ENCODE results near the gene CDC37L1. TPM values are rescaled to one million over a fixed set of nuclear protein-coding genes. Genes with fewer than 3 reads are reported as not detected.

CDC37L1 gene
- total RNA-seq, 2 experiments from 2014 or later, result 9.7 to 11.0 TPM

DNA sequence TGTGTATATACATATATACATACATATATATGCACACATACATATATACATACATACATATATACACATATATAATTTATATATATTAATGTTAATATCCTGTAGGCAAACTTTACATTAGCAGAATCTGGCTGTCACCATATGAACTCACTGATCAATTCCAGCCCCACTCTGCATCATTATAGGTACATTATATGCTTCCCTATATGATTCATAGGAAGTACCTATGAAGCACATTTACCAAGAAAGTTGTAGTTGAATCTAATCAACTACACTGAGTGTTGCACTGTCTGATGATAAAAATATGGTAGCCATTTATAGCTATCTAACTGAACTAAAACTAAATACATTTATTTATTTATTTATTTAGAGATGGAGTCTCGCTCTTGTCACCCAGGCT, 7.6 kb upstream of the CDC37L1 start:
- no peaks in the 10 kb centered on the region for H3K9me3 Mint-ChIP-seq
- no peaks in the 10 kb centered on the region for H3K27me3 Mint-ChIP-seq
- ChIA-PET CTCF (no interaction called here), POLR2A (interaction anchor here (0.6 kb wide), 1 partner anchor 981 kb away, joined by 3 read pairs; no protein-coding TSS in a partner anchor)
- no peak for DNase-seq
- H3K36me3 Mint-ChIP-seq, result no peaks in the 10 kb centered on the region
- no peak overlapping the region for H3K4me3 Mint-ChIP-seq
- intact Hi-C loops (cut with micrococcal nuclease), result no loop called here
- H3K27ac Mint-ChIP-seq, result no peak overlapping the region
- H3K4me1 Mint-ChIP-seq (ENCODE audit: low read depth), result peaks cover 27% of the 10 kb centered on the region

DNA sequence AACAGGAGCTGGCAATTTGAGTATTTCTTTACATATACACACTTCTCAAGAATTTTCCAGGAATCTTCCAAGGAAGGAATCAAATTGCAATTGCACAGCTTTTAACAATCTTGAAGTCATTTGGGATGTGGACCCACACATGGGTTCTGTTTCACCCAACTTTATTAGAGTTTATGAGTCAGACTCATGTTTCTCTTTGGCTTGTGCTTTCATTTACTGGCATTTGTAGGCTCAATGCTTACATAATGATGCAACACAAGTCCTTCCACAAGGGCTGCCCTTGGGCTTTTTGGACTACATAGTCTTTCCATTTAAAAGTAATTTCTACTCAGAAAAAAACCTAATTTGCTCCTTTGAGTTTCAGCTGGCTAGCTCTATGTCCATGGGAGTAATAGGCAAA, 4.6 kb upstream of the CDC37L1 start:
- Mint-ChIP-seq H3K36me3 (no peaks in the 10 kb centered on the region), H3K27ac (no peak overlapping the region), H3K4me3 (no peak overlapping the region), H3K27me3 (no peaks in the 10 kb centered on the region), H3K4me1 (ENCODE audit: low read depth) (peaks cover 11% of the 10 kb centered on the region), H3K9me3 (no peaks in the 10 kb centered on the region)
- no peak for DNase-seq
- intact Hi-C loops (cut with micrococcal nuclease), result loop anchor here (5.0 kb wide), 5 partner anchors 77 to 1333 kb away; partner anchors contain the start of genes ERMP1 and RIC1
- CTCF ChIA-PET, result interaction anchor here (1.1 kb wide), 1 partner anchor 12 kb away, joined by 3 read pairs; the partner anchor contains the start of gene PLPP6
- POLR2A ChIA-PET, result no interaction called here

DNA sequence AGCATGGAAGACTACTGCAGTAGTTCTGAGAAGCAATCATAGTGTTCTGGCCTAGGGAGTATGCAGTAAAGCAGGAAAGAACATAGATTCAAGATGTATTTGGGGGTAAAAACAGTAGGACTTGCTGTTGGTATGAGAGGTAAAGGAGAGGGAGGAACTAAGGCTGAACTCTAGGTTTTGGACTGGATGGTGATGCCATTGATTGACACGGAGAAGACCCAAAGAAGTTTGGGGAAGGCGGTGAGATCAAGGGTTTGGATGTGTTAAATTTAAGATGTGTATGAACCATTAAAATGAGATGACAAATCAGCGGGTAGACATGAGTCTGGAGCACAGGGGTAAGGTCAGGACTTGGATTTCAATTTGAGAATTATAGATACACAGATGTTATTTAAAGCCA, 2.0 kb upstream of the CDC37L1 start:
- no peaks in the 10 kb centered on the region for H3K9me3 Mint-ChIP-seq
- no peak overlapping the region for H3K4me3 Mint-ChIP-seq
- ChIA-PET CTCF (interaction anchor here (1.7 kb wide), 1 partner anchor 11 kb away, joined by 6 read pairs; the partner anchor contains the start of gene SPATA6L), POLR2A (no interaction called here)
- H3K27me3 Mint-ChIP-seq, result no peaks in the 10 kb centered on the region
- DNase-seq, result no peak
- no peaks in the 10 kb centered on the region for H3K4me1 Mint-ChIP-seq (ENCODE audit: low read depth)
- H3K36me3 Mint-ChIP-seq, result peaks cover 4% of the 10 kb centered on the region
- no peak overlapping the region for H3K27ac Mint-ChIP-seq
- intact Hi-C loops (cut with micrococcal nuclease), result loop anchor here (5.0 kb wide), 5 partner anchors 80 to 1330 kb away; partner anchors contain the start of genes ERMP1 and RIC1

DNA sequence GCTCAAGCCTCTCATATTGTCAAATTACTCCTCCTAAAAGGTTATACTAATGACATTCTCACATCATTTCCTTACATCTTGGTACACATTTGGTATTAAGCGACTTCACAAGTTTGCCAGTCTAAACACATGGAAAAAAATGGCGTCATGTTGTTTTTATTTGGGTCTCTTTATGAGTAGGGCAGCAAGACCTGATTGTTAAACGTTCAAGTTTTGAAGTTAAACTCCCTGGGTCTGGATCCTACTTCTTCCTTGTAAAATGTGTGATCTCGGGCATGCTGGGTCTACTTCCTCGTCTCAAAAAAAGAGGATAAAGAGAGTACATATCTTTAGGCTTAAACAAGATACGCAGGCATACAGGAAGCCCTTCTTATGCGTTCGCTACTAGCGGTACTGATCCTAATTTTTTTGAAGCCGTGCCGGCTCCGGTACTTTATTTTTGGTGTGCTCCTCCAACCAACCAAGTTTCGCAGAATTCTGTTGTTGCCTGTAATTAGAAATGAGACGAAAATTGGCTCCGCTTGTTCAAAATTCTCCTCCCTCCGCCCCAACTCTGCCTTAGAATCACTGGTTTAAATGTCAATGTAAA, 596 bp upstream of the CDC37L1 start:
- Mint-ChIP-seq H3K36me3 (peaks cover 8% of the 10 kb centered on the region), H3K4me1 (ENCODE audit: low read depth) (peaks cover 8% of the 10 kb centered on the region), H3K27me3 (no peaks in the 10 kb centered on the region), H3K27ac (no peak overlapping the region), H3K4me3 (no peak overlapping the region), H3K9me3 (no peaks in the 10 kb centered on the region)
- no peak for DNase-seq
- intact Hi-C loops (cut with micrococcal nuclease), result loop anchor here (1.0 to 5.0 kb wide), 12 partner anchors 11 to 1329 kb away; partner anchors contain the start of genes ERMP1, PLPP6, RCL1 and RFX3
- ChIA-PET POLR2A (interaction anchor here (1.0 to 1.4 kb wide), 2 partner anchors 14 to 62 kb away, joined by 4 to 6 read pairs; partner anchors contain the start of gene AK3), CTCF (interaction anchor here (0.8 to 1.0 kb wide), 3 partner anchors 17 to 59 kb away, joined by 3 to 7 read pairs (median 4); partner anchors contain the start of gene PLPP6)

DNA sequence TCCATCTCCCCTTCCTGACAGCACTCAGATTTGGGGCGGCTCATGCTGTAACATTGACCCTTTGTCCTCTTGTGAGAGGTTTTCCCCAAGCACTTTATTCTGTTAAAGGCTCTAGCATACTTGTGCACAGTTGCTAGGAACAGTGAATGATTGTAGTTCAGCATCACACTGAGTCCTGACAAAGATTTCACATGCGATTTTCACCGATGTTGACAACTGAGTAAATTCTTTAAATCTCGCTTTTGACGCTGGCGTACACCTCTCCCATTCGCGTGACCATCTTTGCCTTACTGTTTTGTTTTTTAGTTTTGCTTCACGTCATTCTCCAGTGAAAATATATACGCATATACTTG, 780 bp downstream of the CDC37L1 start:
- H3K27ac Mint-ChIP-seq, result no peak overlapping the region
- H3K27me3 Mint-ChIP-seq, result no peaks in the 10 kb centered on the region
- CTCF ChIA-PET, result interaction anchor here (1.0 kb wide), 2 partner anchors 18 to 75 kb away, joined by 3 to 4 read pairs; no protein-coding TSS in a partner anchor
- H3K4me1 Mint-ChIP-seq (ENCODE audit: low read depth), result peaks cover 16% of the 10 kb centered on the region
- no peak for DNase-seq
- H3K36me3 Mint-ChIP-seq, result peaks cover 13% of the 10 kb centered on the region
- POLR2A ChIA-PET, result interaction anchor here (1.4 kb wide), 1 partner anchor 15 kb away, joined by 4 read pairs; no protein-coding TSS in a partner anchor
- intact Hi-C loops (cut with micrococcal nuclease), result no loop called here
- no peaks in the 10 kb centered on the region for H3K9me3 Mint-ChIP-seq
- no peak overlapping the region for H3K4me3 Mint-ChIP-seq

DNA sequence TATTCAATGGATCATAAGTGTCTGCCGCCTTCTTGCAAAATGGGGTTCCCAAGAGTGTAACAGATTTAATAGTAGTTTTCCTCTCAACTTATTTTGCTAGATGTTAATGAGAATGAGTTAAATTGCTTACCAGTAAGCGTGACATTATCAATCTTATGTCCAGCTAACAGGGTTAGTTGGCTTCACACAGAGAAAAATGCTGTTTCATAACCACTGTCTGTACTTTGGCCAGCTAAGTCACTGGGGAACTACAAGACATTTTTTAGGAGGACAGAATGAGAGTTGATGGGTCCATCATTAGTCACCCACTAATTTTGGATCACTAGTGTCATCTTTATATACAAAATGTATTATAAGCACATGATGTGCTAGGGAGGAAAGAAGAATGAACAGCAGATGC, 1.4 kb downstream of the CDC37L1 start:
- Mint-ChIP-seq H3K36me3 (peaks cover 16% of the 10 kb centered on the region), H3K27me3 (no peaks in the 10 kb centered on the region), H3K27ac (no peak overlapping the region), H3K4me1 (ENCODE audit: low read depth) (peaks cover 19% of the 10 kb centered on the region), H3K4me3 (no peak overlapping the region), H3K9me3 (no peaks in the 10 kb centered on the region)
- ChIA-PET POLR2A (interaction anchor here (0.7 kb wide), 1 partner anchor 60 kb away, joined by 3 read pairs; the partner anchor contains the start of gene AK3), CTCF (interaction anchor here (1.3 kb wide), 1 partner anchor 60 kb away, joined by 3 read pairs; the partner anchor contains the start of gene AK3)
- DNase-seq, result no peak
- intact Hi-C loops (cut with micrococcal nuclease), result no loop called here

DNA sequence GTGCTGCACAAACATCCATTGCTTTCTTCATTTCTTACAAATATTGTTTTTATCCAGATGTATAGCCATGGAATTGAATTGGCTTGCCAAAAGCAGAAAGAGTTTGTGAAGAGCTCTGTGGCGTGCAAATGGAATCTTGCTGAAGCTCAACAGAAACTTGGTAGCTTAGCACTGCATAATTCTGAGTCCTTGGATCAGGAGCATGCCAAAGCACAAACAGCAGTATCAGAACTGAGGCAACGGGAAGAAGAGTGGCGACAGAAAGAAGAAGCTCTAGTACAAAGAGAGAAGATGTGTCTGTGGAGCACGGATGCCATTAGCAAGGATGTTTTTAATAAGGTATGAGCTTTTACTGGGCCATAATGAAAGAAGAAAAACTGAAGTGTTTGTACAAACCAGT, 5.5 kb downstream of the CDC37L1 start:
- H3K27me3 Mint-ChIP-seq, result no peaks in the 10 kb centered on the region
- intact Hi-C loops (cut with micrococcal nuclease), result no loop called here
- peaks cover 37% of the 10 kb centered on the region for H3K4me1 Mint-ChIP-seq (ENCODE audit: low read depth)
- no peak for DNase-seq
- no peak overlapping the region for H3K4me3 Mint-ChIP-seq
- no peak overlapping the region for H3K27ac Mint-ChIP-seq
- no peaks in the 10 kb centered on the region for H3K9me3 Mint-ChIP-seq
- peaks cover 20% of the 10 kb centered on the region for H3K36me3 Mint-ChIP-seq
- CTCF ChIA-PET, result interaction anchor here (0.6 kb wide), 1 partner anchor 10 kb away, joined by 3 read pairs; no protein-coding TSS in a partner anchor
- POLR2A ChIA-PET, result no interaction called here

DNA sequence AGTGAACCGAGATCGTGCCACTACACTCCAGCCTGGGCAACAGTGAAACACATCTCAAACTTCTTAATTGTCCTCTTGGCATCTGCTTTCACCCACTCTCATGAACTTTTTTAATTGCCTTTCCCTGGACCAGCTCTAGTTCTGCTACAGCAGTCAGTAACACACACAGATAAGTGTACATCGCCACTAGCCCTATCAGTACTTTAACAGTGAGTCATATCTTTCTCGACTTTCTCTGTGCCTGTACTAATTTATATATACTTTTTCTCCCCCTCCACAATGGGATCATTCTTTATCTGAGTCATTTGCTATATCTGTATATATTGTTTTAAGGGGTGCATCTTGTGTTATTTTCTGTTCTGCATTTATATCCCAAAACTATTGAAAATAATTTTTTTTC, 6.7 kb downstream of the CDC37L1 start:
- H3K4me3 Mint-ChIP-seq, result no peak overlapping the region
- H3K27me3 Mint-ChIP-seq, result no peaks in the 10 kb centered on the region
- peaks cover 23% of the 10 kb centered on the region for H3K36me3 Mint-ChIP-seq
- CTCF ChIA-PET, result no interaction called here
- intact Hi-C loops (cut with micrococcal nuclease), result no loop called here
- no peak for DNase-seq
- POLR2A ChIA-PET, result no interaction called here
- no peaks in the 10 kb centered on the region for H3K9me3 Mint-ChIP-seq
- peaks cover 50% of the 10 kb centered on the region for H3K4me1 Mint-ChIP-seq (ENCODE audit: low read depth)
- no peak overlapping the region for H3K27ac Mint-ChIP-seq

DNA sequence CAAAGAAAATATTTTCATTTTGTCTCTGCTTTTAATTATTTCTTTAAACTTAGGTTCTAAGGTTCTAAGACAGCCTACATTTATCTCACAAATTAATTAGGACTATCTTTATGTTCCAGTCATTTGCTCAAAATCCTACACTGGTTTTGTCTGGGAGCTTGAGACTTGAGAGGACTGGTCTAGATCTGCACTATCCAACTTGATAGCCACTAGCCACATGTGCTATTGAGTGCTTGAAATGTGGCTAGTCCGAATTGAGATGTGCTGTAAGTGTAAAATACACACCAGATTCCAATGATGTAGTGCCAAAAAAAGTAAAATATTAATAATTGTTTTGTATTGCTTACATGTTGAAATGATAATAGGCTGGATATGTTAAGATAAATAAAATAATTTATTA, 7.2 kb downstream of the CDC37L1 start:
- no peak overlapping the region for H3K27ac Mint-ChIP-seq
- no peaks in the 10 kb centered on the region for H3K27me3 Mint-ChIP-seq
- ChIA-PET POLR2A (no interaction called here), CTCF (no interaction called here)
- no peak for DNase-seq
- no peak overlapping the region for H3K4me3 Mint-ChIP-seq
- peaks cover 54% of the 10 kb centered on the region for H3K4me1 Mint-ChIP-seq (ENCODE audit: low read depth)
- H3K9me3 Mint-ChIP-seq, result no peaks in the 10 kb centered on the region
- H3K36me3 Mint-ChIP-seq, result peaks cover 26% of the 10 kb centered on the region
- intact Hi-C loops (cut with micrococcal nuclease), result no loop called here

DNA sequence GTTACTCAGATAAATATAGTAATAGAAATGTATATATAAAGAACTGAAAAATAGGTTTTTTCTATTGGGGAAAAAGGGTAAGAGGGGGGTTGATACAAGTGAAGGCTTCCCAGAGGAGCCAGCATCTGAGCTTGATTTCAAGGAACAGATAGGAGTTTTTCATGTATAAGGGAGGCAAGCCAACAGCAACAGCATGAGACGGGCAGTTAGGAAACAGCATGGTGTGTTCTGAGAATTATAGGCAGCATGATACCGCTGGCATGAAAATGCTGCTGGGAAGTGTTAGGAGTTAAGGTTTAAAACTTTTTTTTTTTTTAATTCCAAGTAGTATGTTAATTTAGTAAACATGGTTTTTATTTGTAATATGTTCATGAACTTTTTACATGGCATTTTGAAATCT, 9.7 kb downstream of the CDC37L1 start:
- no peak for DNase-seq
- H3K36me3 Mint-ChIP-seq, result peaks cover 22% of the 10 kb centered on the region
- intact Hi-C loops (cut with micrococcal nuclease), result loop anchor here (1.0 kb wide), 2 partner anchors 10 to 23 kb away; partner anchors contain the start of genes CDC37L1 and SPATA6L
- H3K9me3 Mint-ChIP-seq, result no peaks in the 10 kb centered on the region
- CTCF ChIA-PET, result interaction anchor here (0.7 kb wide), 1 partner anchor 770 kb away, joined by 3 read pairs; no protein-coding TSS in a partner anchor
- POLR2A ChIA-PET, result no interaction called here
- H3K27ac Mint-ChIP-seq, result no peak overlapping the region
- no peaks in the 10 kb centered on the region for H3K27me3 Mint-ChIP-seq
- no peak overlapping the region for H3K4me3 Mint-ChIP-seq
- peaks cover 52% of the 10 kb centered on the region for H3K4me1 Mint-ChIP-seq (ENCODE audit: low read depth)

DNA sequence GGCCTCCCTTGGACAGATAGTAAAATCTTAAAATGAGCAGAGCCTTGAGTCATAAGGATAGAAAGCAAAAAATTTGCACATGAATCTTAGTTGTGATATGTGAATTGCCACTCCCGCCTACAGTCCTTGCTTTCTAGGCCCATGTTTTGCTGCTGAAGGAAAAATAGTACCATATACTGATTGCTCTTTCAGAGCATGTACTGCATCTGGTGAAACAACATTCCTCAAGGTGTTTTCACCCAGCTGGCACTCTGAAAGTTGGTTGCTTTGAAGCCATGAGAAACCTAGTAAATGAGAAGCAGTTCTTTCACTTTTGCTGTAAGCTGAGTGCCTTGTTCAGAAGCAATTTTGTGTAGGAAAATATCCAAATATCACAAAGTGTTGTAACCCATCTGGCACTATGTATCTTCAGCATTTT, 10.3 kb downstream of the CDC37L1 start:
- peaks cover 22% of the 10 kb centered on the region for H3K36me3 Mint-ChIP-seq
- intact Hi-C loops (cut with micrococcal nuclease), result loop anchor here (1.0 to 5.0 kb wide), 3 partner anchors 10 to 38 kb away; partner anchors contain the start of genes CDC37L1 and SPATA6L
- peak overlapping the region; percentile 2 for H3K27ac Mint-ChIP-seq
- ChIA-PET CTCF (no interaction called here), POLR2A (no interaction called here)
- no peaks in the 10 kb centered on the region for H3K27me3 Mint-ChIP-seq
- H3K4me3 Mint-ChIP-seq, result no peak overlapping the region
- DNase-seq, result peak; percentile 43
- peaks cover 49% of the 10 kb centered on the region for H3K4me1 Mint-ChIP-seq (ENCODE audit: low read depth)
- no peaks in the 10 kb centered on the region for H3K9me3 Mint-ChIP-seq

DNA sequence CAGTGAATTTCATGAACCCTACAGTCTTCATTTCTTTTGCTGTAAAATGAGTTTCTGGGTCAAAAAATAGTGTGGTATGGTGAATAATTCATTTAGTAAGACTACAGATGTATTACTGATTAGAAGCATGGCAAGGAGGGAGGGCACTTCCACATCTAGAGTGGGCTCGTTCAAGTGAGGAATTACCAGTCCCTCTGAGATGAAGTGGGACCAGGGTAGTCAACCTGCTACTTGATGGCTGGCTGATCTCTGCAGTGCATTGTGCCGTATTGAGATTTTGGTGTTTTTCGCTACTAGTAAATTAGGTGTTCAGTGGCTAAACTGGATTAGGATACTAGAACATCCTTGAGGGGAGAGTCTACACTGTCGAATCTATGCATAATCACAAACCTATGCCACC, 10.8 kb downstream of the CDC37L1 start:
- Mint-ChIP-seq H3K9me3 (no peaks in the 10 kb centered on the region), H3K4me3 (no peak overlapping the region), H3K27me3 (no peaks in the 10 kb centered on the region), H3K36me3 (peaks cover 17% of the 10 kb centered on the region), H3K27ac (peak overlapping the region; percentile 2), H3K4me1 (ENCODE audit: low read depth) (peaks cover 44% of the 10 kb centered on the region)
- ChIA-PET CTCF (no interaction called here), POLR2A (no interaction called here)
- no peak for DNase-seq
- intact Hi-C loops (cut with micrococcal nuclease), result loop anchor here (5.0 kb wide), 1 partner anchor 37 kb away; no protein-coding TSS in a partner anchor

Data from activated CD4-positive, alpha-beta memory T cell treated with anti-CD3 and anti-CD28 coated beads for 36 hours (primary cell).